Measurements from ENCODE around the gene HP1BP3. TPM values are rescaled to one million over a fixed set of nuclear protein-coding genes. Genes with fewer than 3 reads are reported as not detected.
A peak's percentile ranks its signal among the peaks of the same experiment; 100 is the strongest.

The HP1BP3 gene
- total RNA-seq, 1 donor from 2014 or later: 164 TPM

- peaks cover 10% of the 10 kb centered on the region for H3K36me3 Mint-ChIP-seq (ENCODE audit: low read depth, unreplicated experiment)
- no peaks in the 10 kb centered on the region for H3K4me1 Mint-ChIP-seq (ENCODE audit: unreplicated experiment)
- H3K9me3 Mint-ChIP-seq (ENCODE audit: unreplicated experiment): no peaks in the 10 kb centered on the region
- TF ChIP-seq CTCF (IDR thresholded peaks at IDR 0.05; ENCODE audit: unreplicated experiment): no peak
- peaks cover 2% of the 10 kb centered on the region for H3K27me3 Mint-ChIP-seq (ENCODE audit: unreplicated experiment)
- H3K4me3 Mint-ChIP-seq (ENCODE audit: unreplicated experiment): no peak overlapping the region
- no peak overlapping the region for H3K27ac Mint-ChIP-seq (ENCODE audit: unreplicated experiment)
- DNase-seq (ENCODE audit: low spot score): no peak
Observed at GRCh38 chr1:20739225-20739624, 47.9 kb downstream of the HP1BP3 start.

GRCh38 chr1:20735581-20736111 lies 51.5 kb downstream of the HP1BP3 start:
- Mint-ChIP-seq H3K4me1 (ENCODE audit: unreplicated experiment) (peaks cover 2% of the 10 kb centered on the region), H3K36me3 (ENCODE audit: low read depth, unreplicated experiment) (peaks cover 4% of the 10 kb centered on the region), H3K27ac (ENCODE audit: unreplicated experiment) (no peak overlapping the region), H3K9me3 (ENCODE audit: unreplicated experiment) (no peaks in the 10 kb centered on the region), H3K27me3 (ENCODE audit: unreplicated experiment) (peaks cover 14% of the 10 kb centered on the region), H3K4me3 (ENCODE audit: unreplicated experiment) (no peak overlapping the region)
- no peak for TF ChIP-seq CTCF (IDR thresholded peaks at IDR 0.05; ENCODE audit: unreplicated experiment)
- no peak for DNase-seq (ENCODE audit: low spot score)

- Mint-ChIP-seq H3K36me3 (ENCODE audit: low read depth, unreplicated experiment) (peaks cover 4% of the 10 kb centered on the region), H3K4me1 (ENCODE audit: unreplicated experiment) (peaks cover 2% of the 10 kb centered on the region), H3K4me3 (ENCODE audit: unreplicated experiment) (no peak overlapping the region), H3K9me3 (ENCODE audit: unreplicated experiment) (no peaks in the 10 kb centered on the region), H3K27me3 (ENCODE audit: unreplicated experiment) (peaks cover 17% of the 10 kb centered on the region), H3K27ac (ENCODE audit: unreplicated experiment) (no peak overlapping the region)
- no peak for TF ChIP-seq CTCF (IDR thresholded peaks at IDR 0.05; ENCODE audit: unreplicated experiment)
- no peak for DNase-seq (ENCODE audit: low spot score)
Observed at GRCh38 chr1:20733360-20733975, 53.6 kb downstream of the HP1BP3 start.

GRCh38 chr1:20732588-20733359 lies 54.3 kb downstream of the HP1BP3 start, which contains the start of gene SH2D5:
TSS of gene SH2D5 (minus strand) at chr1:20732703. CDS start at chr1:20728044, 4,659 bp downstream.
- Mint-ChIP-seq H3K4me1 (ENCODE audit: unreplicated experiment) (peaks cover 2% of the 10 kb centered on the region), H3K27ac (ENCODE audit: unreplicated experiment) (peak within 1 kb of the TSS; percentile 30), H3K9me3 (ENCODE audit: unreplicated experiment) (no peaks in the 10 kb centered on the region), H3K27me3 (ENCODE audit: unreplicated experiment) (peaks cover 20% of the 10 kb centered on the region), H3K4me3 (ENCODE audit: unreplicated experiment) (peak within 1 kb of the TSS; percentile 87), H3K36me3 (ENCODE audit: low read depth, unreplicated experiment) (no peaks in the 10 kb centered on the region)
- no peak for TF ChIP-seq CTCF (IDR thresholded peaks at IDR 0.05; ENCODE audit: unreplicated experiment)
- DNase-seq (ENCODE audit: low spot score): no peak
